Duodenal mucosa (tissue), 2 donors: ENCODE results near the gene EIF1.
"Not testable (repeated sequence)": the region's sequence is repeated elsewhere in the genome, so short reads cannot be mapped to it uniquely, and the experiment has no call there.

Experiments used
- H3K27ac ChIP-seq: one replicate; pipeline ENCODE4 v1.7.0; 2013; ENCODE audit warnings: low read depth, low read length
- H3K27me3 ChIP-seq, 2 donors: one replicate each; pipeline ENCODE4 v1.7.0; 2013; ENCODE audit warnings: low read length in 2 of 2, control low read depth in 1 of 2; ENCODE audit not compliant: insufficient read depth in 2 of 2, control insufficient read depth in 1 of 2
- H3K36me3 ChIP-seq, 2 donors: one replicate each; pipeline ENCODE4 v1.7.0; 2013; ENCODE audit warnings: low read length in 2 of 2, control low read depth in 1 of 2; ENCODE audit not compliant: insufficient read depth in 2 of 2, control insufficient read depth in 1 of 2
- H3K4me1 ChIP-seq, 2 donors: one replicate each; pipeline ENCODE4 v1.7.0; 2013; ENCODE audit warnings: low read length in 2 of 2, control low read depth in 1 of 2; ENCODE audit not compliant: insufficient read depth in 2 of 2, control insufficient read depth in 1 of 2
- H3K4me3 ChIP-seq, 2 donors: one replicate each; pipeline ENCODE4 v1.7.0; 2013; ENCODE audit warnings: low read length in 2 of 2, low read depth in 1 of 2
- H3K9ac ChIP-seq, 2 donors: one replicate each; pipeline ENCODE4 v1.7.0; 2013; ENCODE audit warnings: low read length in 2 of 2, low read depth in 1 of 2
- H3K9me3 ChIP-seq, 2 donors: one replicate each; pipeline ENCODE4 v1.7.0; 2013; ENCODE audit warnings: low read length in 2 of 2, control low read depth in 1 of 2; ENCODE audit not compliant: control insufficient read depth in 1 of 2

The EIF1 gene

GRCh38 chr17:41688641-41689496, at the start of gene EIF1:
Gene EIF1, plus strand, starts transcription at chr17:41688885. Its CDS starts 154 bp downstream, at chr17:41689039.
- Histone ChIP-seq H3K27ac (peak within 1 kb of the TSS; percentile 100), H3K9ac (peak within 1 kb of the TSS; percentile 97 to 99), H3K4me3 (peak within 1 kb of the TSS; percentile 92 to 96), H3K9me3 (no peaks in the 10 kb centered on the region), H3K36me3 (peaks cover 39 to 45% of the 10 kb centered on the region in 2 donors), H3K27me3 (no peaks in the 10 kb centered on the region), H3K4me1 (peaks cover 15 to 28% of the 10 kb centered on the region in 2 donors)

GRCh38 chr17:41638941-41639340, 49.7 kb upstream of the EIF1 start:
- H3K36me3 ChIP-seq = no peaks in the 10 kb centered on the region
- no peak overlapping the region for H3K4me3 ChIP-seq
- H3K4me1 ChIP-seq = peaks cover 19 to 24% of the 10 kb centered on the region in 2 donors
- H3K9ac ChIP-seq = no peak overlapping the region
- no peak overlapping the region for H3K27ac ChIP-seq
- no peaks in the 10 kb centered on the region for H3K27me3 ChIP-seq
- H3K9me3 ChIP-seq = no peaks in the 10 kb centered on the region

GRCh38 chr17:41639492-41640473, 48.9 kb upstream of the EIF1 start:
- no peaks in the 10 kb centered on the region for H3K27me3 ChIP-seq
- no peak overlapping the region for H3K4me3 ChIP-seq
- no peak overlapping the region for H3K9ac ChIP-seq
- no peak overlapping the region for H3K27ac ChIP-seq
- H3K36me3 ChIP-seq = no peaks in the 10 kb centered on the region
- peaks cover 15 to 20% of the 10 kb centered on the region in 2 donors for H3K4me1 ChIP-seq
- H3K9me3 ChIP-seq = no peaks in the 10 kb centered on the region

GRCh38 chr17:41640596-41640995, 48.1 kb upstream of the EIF1 start:
- H3K27me3 ChIP-seq, H3K36me3 ChIP-seq, H3K9me3 ChIP-seq, H3K4me3 ChIP-seq, H3K9ac ChIP-seq, H3K27ac ChIP-seq: not testable (repeated sequence)
- H3K4me1 ChIP-seq = peaks cover 7 to 12% of the 10 kb centered on the region in 2 donors

GRCh38 chr17:41642252-41643156, 46.2 kb upstream of the EIF1 start:
- Histone ChIP-seq H3K9ac (no peak overlapping the region), H3K4me1 (peaks cover 2% of the 10 kb centered on the region in 2 donors), H3K27ac (no peak overlapping the region)

GRCh38 chr17:41647038-41647813, 41.5 kb upstream of the EIF1 start:
- Histone ChIP-seq H3K9me3 (no peaks in the 10 kb centered on the region), H3K27me3 (no peaks in the 10 kb centered on the region), H3K36me3 (no peaks in the 10 kb centered on the region), H3K4me1 (peaks cover 44 to 45% of the 10 kb centered on the region in 2 donors), H3K4me3 (no peak overlapping the region), H3K9ac (peak overlapping the region in 1 of 2 donors; percentile 82), H3K27ac (no peak overlapping the region)

More at GRCh38 chr17:41642252-41643156, 46.2 kb upstream of the EIF1 start:
- Histone ChIP-seq H3K4me3 (no peak overlapping the region), H3K9me3 (no peaks in the 10 kb centered on the region), H3K27me3 (no peaks in the 10 kb centered on the region), H3K36me3 (no peaks in the 10 kb centered on the region)

- Histone ChIP-seq H3K4me3 (peak overlapping the region; percentile 68 to 74), H3K9ac (peak overlapping the region; percentile 44 to 82), H3K9me3 (no peaks in the 10 kb centered on the region), H3K36me3 (no peaks in the 10 kb centered on the region), H3K27me3 (no peaks in the 10 kb centered on the region), H3K27ac (peak overlapping the region; percentile 65), H3K4me1 (peaks cover 51 to 52% of the 10 kb centered on the region in 2 donors)
Observed at GRCh38 chr17:41647940-41648410, 40.7 kb upstream of the EIF1 start.

- peaks cover 57 to 58% of the 10 kb centered on the region in 2 donors for H3K4me1 ChIP-seq
- peak overlapping the region; percentile 44 to 82 for H3K9ac ChIP-seq
- H3K36me3 ChIP-seq = no peaks in the 10 kb centered on the region
- H3K4me3 ChIP-seq = peak overlapping the region; percentile 68 to 74
- no peaks in the 10 kb centered on the region for H3K27me3 ChIP-seq
- H3K9me3 ChIP-seq = no peaks in the 10 kb centered on the region
- H3K27ac ChIP-seq = peak overlapping the region; percentile 65
Observed at GRCh38 chr17:41648411-41649195, 40.1 kb upstream of the EIF1 start.
